PC-3 (cell line): ENCODE measurements around the gene CD274.

Experiments used
- CTCF ChIP-seq: fragments of 300-600 bp; sonication (generic); conservative IDR thresholded peaks from 2 replicates; pipeline ENCODE4 v1.5.1; 2017; ENCODE audit warnings: antibody characterized with exemption, low read depth, mild to moderate bottlenecking, low read length
- EZH2 ChIP-seq: fragments of 300-600 bp; sonication (generic); IDR thresholded peaks from one replicate; pipeline ENCODE4 v1.6.1; 2017; ENCODE audit warnings: antibody characterized with exemption, mild to moderate bottlenecking, low read length; ENCODE audit not compliant: unreplicated experiment
- EZH2phosphoT487 ChIP-seq: fragments of 300-600 bp; sonication (generic); IDR thresholded peaks from 2 replicates; pipeline ENCODE4 v1.6.1; 2018; ENCODE audit warnings: mild to moderate bottlenecking, antibody characterized with exemption, low read length, borderline replicate concordance

- TF ChIP-seq CTCF (no peak), EZH2phosphoT487 (no peak), EZH2 (no peak)
These were observed 3.3 kb downstream of the CD274 start for GRCh38 chr9:5453673-5454072.
